GM18520 (cell line): Measurements from ENCODE around the gene ISG15.
A peak's percentile ranks its signal among the peaks of the same experiment; 100 is the strongest.
"Not testable (repeated sequence)": the region's sequence is repeated elsewhere in the genome, so short reads cannot be mapped to it uniquely, and the experiment has no call there.

ENCODE experiments used
- ATAC-seq: cut with Tn5 transposase; IDR thresholded peaks from one replicate; pipeline ENCODE4 v1.9.1; 2021; ENCODE audit not compliant: unreplicated experiment

ISG15 gene

GRCh38 chr1:1010131-1010530 lies 3.2 kb upstream of the ISG15 start:
- not testable (repeated sequence) for ATAC-seq

GRCh38 chr1:1011396-1011949 lies 1.8 kb upstream of the ISG15 start:
- ATAC-seq: no peak

- ATAC-seq: peak; percentile 10
Observed at GRCh38 chr1:1012736-1013104, 577 bp upstream of the ISG15 start.

GRCh38 chr1:1013922-1014648 lies 788 bp downstream of the ISG15 start:
- ATAC-seq: no peak

GRCh38 chr1:1014799-1015681 lies 1.7 kb downstream of the ISG15 start:
- ATAC-seq: no peak

- ATAC-seq: not testable (repeated sequence)
Observed at GRCh38 chr1:1017397-1018320, 4.4 kb downstream of the ISG15 start.

GRCh38 chr1:1018321-1018685 lies 5.0 kb downstream of the ISG15 start:
- ATAC-seq: not testable (repeated sequence)

- ATAC-seq: peak; percentile 67
Observed at GRCh38 chr1:1019122-1019999, 6.1 kb downstream of the ISG15 start.

GRCh38 chr1:1020000-1020404 lies 6.7 kb downstream of the ISG15 start, which contains the start of gene AGRN:
TSS of gene AGRN (plus strand) at chr1:1020120. CDS start at chr1:1020173, 53 bp downstream.
- peak; percentile 21 for ATAC-seq

GRCh38 chr1:1020415-1021009 lies 7.2 kb downstream of the ISG15 start:
- ATAC-seq: no peak

- no peak for ATAC-seq
Observed at GRCh38 chr1:1021010-1021919, 8.0 kb downstream of the ISG15 start.

GRCh38 chr1:1021920-1022259 lies 8.6 kb downstream of the ISG15 start:
- ATAC-seq: no peak

GRCh38 chr1:1022302-1023009 lies 9.2 kb downstream of the ISG15 start:
- no peak for ATAC-seq

- no peak for ATAC-seq
Observed at GRCh38 chr1:1023700-1024099, 10.4 kb downstream of the ISG15 start.

- no peak for ATAC-seq
Observed at GRCh38 chr1:1024149-1024770, 11.0 kb downstream of the ISG15 start.

- no peak for ATAC-seq
Observed at GRCh38 chr1:1024771-1025699, 11.7 kb downstream of the ISG15 start.
